ENCODE results near the gene CDS2.

GRCh38 chr20:5197847-5198650 lies 71.2 kb downstream of the CDS2 start:
- TF ChIP-seq CTCF (conservative IDR thresholded peaks at IDR 0.05) (no peak), ZFX (IDR thresholded peaks at IDR 0.05) (no peak)
